ENCODE results near the gene USPL1.

Gene USPL1

DNA sequence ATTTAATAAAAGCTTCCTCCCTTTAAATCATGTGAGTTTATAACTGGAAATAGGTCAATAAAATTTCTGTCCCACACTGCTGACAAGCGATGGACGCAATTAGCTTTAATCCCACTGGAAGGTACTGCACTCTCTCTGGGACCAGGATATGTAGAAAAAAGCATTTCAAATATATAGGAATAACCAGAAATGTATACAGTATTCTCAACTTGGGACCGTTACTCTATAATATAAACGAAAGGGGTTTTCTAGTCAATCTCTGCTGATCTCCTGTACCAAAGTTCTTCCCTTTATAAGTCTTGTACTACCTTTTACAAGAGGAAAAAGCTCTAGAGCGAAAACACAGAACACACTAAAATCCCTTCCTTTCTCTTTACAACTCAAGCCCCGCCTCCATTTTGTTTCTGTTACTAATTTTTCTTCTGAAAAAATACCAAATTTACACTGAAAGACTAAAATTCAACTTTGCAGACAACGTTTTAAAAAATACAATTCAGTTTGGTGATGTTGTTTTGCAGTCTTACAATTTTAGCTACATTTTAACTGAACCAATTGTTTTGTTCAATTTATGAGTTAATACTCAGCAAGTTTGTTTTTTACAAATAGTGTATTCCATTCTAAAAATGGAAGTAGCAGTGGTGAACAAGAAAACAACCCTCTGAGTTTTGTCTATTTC, 1.7 kb upstream of the USPL1 start:
- Histone ChIP-seq H3K36me3 (ENCODE audit: insufficient read depth, low read length) (no peaks in the 10 kb centered on the region), H3K27me3 (ENCODE audit: insufficient read depth, low read length) (no peaks in the 10 kb centered on the region), H3K79me2 (ENCODE audit: control insufficient read depth, insufficient read depth, low read length, unreplicated experiment) (peaks cover 77% of the 10 kb centered on the region), H3K4me1 (ENCODE audit: control insufficient read depth, insufficient read depth, low read length, unreplicated experiment) (peaks cover 9% of the 10 kb centered on the region), H2AFZ (ENCODE audit: low read length, unreplicated experiment) (peak overlapping the region; percentile 46), H3K4me3 (ENCODE audit: low read depth, low read length) (peak overlapping the region; percentile 90), H3K27ac (ENCODE audit: low read depth, low read length) (peak overlapping the region; percentile 97)

DNA sequence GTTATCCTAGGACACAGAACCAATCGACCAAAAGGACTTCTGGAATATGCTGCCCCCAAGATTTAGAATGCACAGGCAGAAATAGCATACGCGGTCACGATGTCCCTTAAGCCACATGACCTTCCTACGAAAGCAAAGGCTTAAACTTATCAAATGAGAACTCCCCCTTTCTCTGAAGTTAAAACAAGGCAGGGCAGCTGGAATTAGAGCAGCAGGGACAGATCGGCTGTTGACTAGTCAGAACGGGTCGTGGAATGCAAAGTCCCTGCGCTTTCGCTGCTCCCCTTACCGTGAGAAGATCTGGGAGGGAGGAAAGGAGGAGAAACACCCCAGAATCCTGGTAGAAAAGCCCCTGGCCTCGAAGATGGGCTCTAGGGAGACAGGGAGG, 799 bp upstream of the USPL1 start:
- Histone ChIP-seq H3K4me1 (ENCODE audit: control insufficient read depth, insufficient read depth, low read length, unreplicated experiment) (peaks cover 9% of the 10 kb centered on the region), H3K36me3 (ENCODE audit: insufficient read depth, low read length) (no peaks in the 10 kb centered on the region), H3K4me3 (ENCODE audit: low read depth, low read length) (peak overlapping the region; percentile 90), H3K27me3 (ENCODE audit: insufficient read depth, low read length) (no peaks in the 10 kb centered on the region), H3K27ac (ENCODE audit: low read depth, low read length) (peak overlapping the region; percentile 97), H3K79me2 (ENCODE audit: control insufficient read depth, insufficient read depth, low read length, unreplicated experiment) (peaks cover 82% of the 10 kb centered on the region), H2AFZ (ENCODE audit: low read length, unreplicated experiment) (peak overlapping the region; percentile 49)

DNA sequence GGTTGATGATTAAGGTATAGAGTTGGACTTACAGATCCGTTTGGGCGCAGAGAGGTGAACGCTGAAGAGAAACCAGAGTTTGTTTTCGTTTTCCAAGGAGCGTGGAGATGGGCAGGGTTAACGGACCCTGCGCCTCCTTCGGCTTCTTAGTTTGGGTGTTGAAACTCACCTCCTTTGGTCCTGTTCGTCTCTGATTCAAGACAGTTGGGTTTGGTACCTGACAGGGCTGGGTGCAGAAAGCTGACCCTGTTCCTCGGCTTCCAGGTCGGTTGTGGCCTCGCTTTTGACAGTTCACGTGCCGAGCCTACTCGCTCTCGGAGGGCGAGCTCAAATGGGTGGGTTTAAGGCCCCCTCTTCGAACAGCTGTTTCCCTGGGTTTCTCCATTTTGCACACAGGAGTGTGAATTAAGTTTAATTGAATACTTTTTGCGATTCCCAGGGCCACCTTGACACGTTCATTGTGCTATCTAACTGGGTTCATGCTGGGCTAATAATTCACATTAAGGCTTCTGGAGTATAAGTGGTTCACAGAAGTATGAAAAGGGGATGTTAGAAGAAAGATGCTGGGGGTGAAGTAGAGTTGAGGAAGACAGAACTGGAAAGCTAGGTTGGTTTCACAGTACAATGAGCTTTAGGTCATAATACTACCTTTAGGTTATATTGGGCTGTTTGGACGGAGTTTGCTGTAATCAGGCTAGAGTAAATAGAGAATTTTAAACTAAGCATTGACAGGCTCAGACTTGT, 638 bp downstream of the USPL1 start:
- H3K4me1 ChIP-seq (ENCODE audit: control insufficient read depth, insufficient read depth, low read length, unreplicated experiment) = peaks cover 9% of the 10 kb centered on the region
- no peaks in the 10 kb centered on the region for H3K36me3 ChIP-seq (ENCODE audit: insufficient read depth, low read length)
- peak overlapping the region; percentile 90 for H2AFZ ChIP-seq (ENCODE audit: low read length, unreplicated experiment)
- H3K4me3 ChIP-seq (ENCODE audit: low read depth, low read length) = peak overlapping the region; percentile 96
- H3K79me2 ChIP-seq (ENCODE audit: control insufficient read depth, insufficient read depth, low read length, unreplicated experiment) = peaks cover 86% of the 10 kb centered on the region
- peak overlapping the region; percentile 72 for H3K27ac ChIP-seq (ENCODE audit: low read depth, low read length)
- H3K27me3 ChIP-seq (ENCODE audit: insufficient read depth, low read length) = no peaks in the 10 kb centered on the region

DNA sequence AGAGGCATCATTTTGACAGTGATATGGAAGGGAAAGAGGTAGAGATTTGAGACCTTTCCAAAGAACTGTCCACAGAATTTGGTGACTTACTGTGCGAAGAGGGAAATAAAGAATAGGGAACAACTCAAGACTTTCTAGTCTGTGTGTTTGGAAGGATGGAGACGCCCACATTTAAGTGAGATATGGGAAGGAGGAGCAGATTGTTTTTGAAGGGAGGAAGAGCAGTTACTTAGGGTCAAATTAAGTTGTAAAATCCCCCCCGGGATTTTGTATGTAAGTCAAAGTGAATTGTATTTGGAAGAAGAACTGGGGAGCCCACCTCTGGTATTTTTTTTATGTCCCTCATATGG, 1.2 kb downstream of the USPL1 start:
- Histone ChIP-seq H3K36me3 (ENCODE audit: insufficient read depth, low read length) (no peaks in the 10 kb centered on the region), H3K4me1 (ENCODE audit: control insufficient read depth, insufficient read depth, low read length, unreplicated experiment) (peaks cover 9% of the 10 kb centered on the region), H3K4me3 (ENCODE audit: low read depth, low read length) (peak overlapping the region; percentile 96), H3K27ac (ENCODE audit: low read depth, low read length) (peak overlapping the region; percentile 72; the same call in 1 of the 2 replicates), H3K79me2 (ENCODE audit: control insufficient read depth, insufficient read depth, low read length, unreplicated experiment) (peaks cover 86% of the 10 kb centered on the region), H3K27me3 (ENCODE audit: insufficient read depth, low read length) (no peaks in the 10 kb centered on the region), H2AFZ (ENCODE audit: low read length, unreplicated experiment) (no peak overlapping the region)

DNA sequence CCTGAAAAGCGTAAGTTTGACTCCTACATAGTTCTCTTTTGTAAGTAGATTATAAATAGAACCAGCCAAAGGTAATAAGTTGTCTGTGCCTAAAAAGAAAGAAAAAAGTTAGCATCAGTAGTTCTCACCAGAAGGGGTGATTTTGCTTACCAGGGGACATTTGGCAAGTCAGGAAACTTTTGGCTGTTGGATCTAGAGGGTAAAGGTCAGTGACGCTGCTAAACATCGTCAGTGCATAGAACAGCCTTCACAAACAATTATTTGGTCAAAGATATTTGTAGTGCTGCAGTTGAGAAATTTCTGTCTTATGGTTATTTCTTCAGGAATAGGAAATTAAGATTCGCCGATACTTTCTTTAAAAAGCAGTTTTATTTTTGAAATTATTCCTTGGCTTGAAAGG, 2.0 kb downstream of the USPL1 start:
- peaks cover 86% of the 10 kb centered on the region for H3K79me2 ChIP-seq (ENCODE audit: control insufficient read depth, insufficient read depth, low read length, unreplicated experiment)
- H3K36me3 ChIP-seq (ENCODE audit: insufficient read depth, low read length) = peaks cover 4% of the 10 kb centered on the region; the same call in 1 of the 2 replicates
- H2AFZ ChIP-seq (ENCODE audit: low read length, unreplicated experiment) = no peak overlapping the region
- peaks cover 9% of the 10 kb centered on the region for H3K4me1 ChIP-seq (ENCODE audit: control insufficient read depth, insufficient read depth, low read length, unreplicated experiment)
- no peaks in the 10 kb centered on the region for H3K27me3 ChIP-seq (ENCODE audit: insufficient read depth, low read length)
- H3K4me3 ChIP-seq (ENCODE audit: low read depth, low read length) = peak overlapping the region; percentile 96
- peak overlapping the region; percentile 72; the same call in 1 of the 2 replicates for H3K27ac ChIP-seq (ENCODE audit: low read depth, low read length)

DNA sequence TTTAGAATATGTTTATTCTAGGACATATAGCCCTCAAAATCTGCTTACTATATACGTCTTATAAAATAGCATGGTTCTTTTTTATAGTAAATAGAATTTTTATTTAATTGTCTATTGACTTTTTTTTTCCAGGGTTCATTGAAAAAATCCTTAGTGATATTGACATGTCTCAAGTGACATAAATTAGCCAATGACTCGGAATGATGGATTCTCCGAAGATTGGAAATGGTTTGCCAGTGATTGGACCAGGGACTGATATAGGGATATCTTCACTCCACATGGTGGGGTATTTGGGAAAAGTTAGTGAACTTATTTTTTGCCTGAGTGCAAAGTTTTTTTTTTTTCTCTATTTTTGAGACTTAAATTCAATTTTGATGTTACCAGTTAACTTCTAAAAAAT, 3.2 kb downstream of the USPL1 start:
- Histone ChIP-seq H3K36me3 (ENCODE audit: insufficient read depth, low read length) (peaks cover 8% of the 10 kb centered on the region; the same call in 1 of the 2 replicates), H3K27me3 (ENCODE audit: insufficient read depth, low read length) (no peaks in the 10 kb centered on the region), H2AFZ (ENCODE audit: low read length, unreplicated experiment) (no peak overlapping the region), H3K4me3 (ENCODE audit: low read depth, low read length) (peak overlapping the region; percentile 96; the same call in 1 of the 2 replicates), H3K27ac (ENCODE audit: low read depth, low read length) (no peak overlapping the region), H3K4me1 (ENCODE audit: control insufficient read depth, insufficient read depth, low read length, unreplicated experiment) (peaks cover 9% of the 10 kb centered on the region), H3K79me2 (ENCODE audit: control insufficient read depth, insufficient read depth, low read length, unreplicated experiment) (peaks cover 77% of the 10 kb centered on the region)

DNA sequence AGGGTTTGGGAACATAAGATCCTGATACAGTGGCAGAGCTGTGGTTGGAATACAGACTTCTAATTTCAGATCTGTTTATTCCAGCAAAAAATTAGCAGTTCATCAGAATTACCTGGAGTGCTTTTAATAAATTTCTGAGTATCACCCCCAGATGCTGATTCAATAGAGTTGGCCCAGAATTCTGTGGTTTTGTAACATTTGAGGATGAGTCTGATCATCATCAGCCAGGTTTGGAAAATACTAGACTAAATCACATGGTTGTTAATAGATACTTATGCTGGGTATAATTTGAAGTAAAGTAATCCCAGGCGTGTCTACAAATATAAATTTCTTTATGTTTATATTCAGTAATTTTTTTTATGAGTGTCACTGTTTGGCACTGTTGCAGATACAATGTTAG, 4.8 kb downstream of the USPL1 start:
- no peaks in the 10 kb centered on the region for H3K27me3 ChIP-seq (ENCODE audit: insufficient read depth, low read length)
- H3K4me1 ChIP-seq (ENCODE audit: control insufficient read depth, insufficient read depth, low read length, unreplicated experiment) = peaks cover 9% of the 10 kb centered on the region
- peaks cover 8% of the 10 kb centered on the region for H3K36me3 ChIP-seq (ENCODE audit: insufficient read depth, low read length)
- H3K27ac ChIP-seq (ENCODE audit: low read depth, low read length) = no peak overlapping the region
- peaks cover 71% of the 10 kb centered on the region for H3K79me2 ChIP-seq (ENCODE audit: control insufficient read depth, insufficient read depth, low read length, unreplicated experiment)
- no peak overlapping the region for H2AFZ ChIP-seq (ENCODE audit: low read length, unreplicated experiment)
- no peak overlapping the region for H3K4me3 ChIP-seq (ENCODE audit: low read depth, low read length)

DNA sequence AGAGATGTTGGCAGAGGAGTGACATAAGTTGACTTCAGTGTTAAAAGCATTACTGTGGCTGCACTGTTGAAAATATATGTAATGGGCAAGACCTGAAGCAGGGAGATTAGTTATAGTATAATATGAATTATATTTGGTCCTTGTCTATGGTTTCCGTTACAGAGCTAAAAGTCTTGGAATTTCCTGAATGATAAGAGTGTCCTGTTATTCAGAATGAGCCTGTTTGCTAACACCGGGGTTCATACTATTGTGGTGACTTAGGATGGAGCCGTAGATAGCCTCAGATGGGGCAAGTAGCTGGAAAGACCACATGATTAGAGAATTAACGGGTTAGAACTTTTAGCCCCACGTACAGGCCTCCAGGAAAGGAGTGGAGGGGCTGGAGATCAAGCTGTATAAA, 5.7 kb downstream of the USPL1 start:
- Histone ChIP-seq H2AFZ (ENCODE audit: low read length, unreplicated experiment) (no peak overlapping the region), H3K4me1 (ENCODE audit: control insufficient read depth, insufficient read depth, low read length, unreplicated experiment) (peaks cover 9% of the 10 kb centered on the region), H3K36me3 (ENCODE audit: insufficient read depth, low read length) (peaks cover 8% of the 10 kb centered on the region), H3K27ac (ENCODE audit: low read depth, low read length) (no peak overlapping the region), H3K79me2 (ENCODE audit: control insufficient read depth, insufficient read depth, low read length, unreplicated experiment) (peaks cover 68% of the 10 kb centered on the region), H3K27me3 (ENCODE audit: insufficient read depth, low read length) (no peaks in the 10 kb centered on the region), H3K4me3 (ENCODE audit: low read depth, low read length) (no peak overlapping the region)

DNA sequence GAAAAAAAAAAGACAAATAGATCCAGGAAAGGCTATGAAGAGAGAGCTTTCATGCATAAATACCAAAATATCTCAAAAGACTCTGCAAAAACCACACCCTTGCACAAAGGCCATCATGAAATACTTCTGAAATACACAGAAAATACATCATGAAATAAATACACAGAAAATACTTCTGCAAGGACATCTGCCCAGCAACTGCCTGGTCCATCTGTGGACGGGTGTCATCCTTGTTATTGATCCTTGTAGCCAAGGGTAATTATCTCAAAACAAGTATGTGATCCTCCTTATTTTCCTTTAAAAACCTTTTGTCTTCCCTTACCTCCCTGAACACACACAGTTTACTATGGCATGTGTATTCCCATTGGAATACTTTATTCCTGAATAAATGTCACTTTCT, 6.9 kb downstream of the USPL1 start:
- H3K27me3 ChIP-seq (ENCODE audit: insufficient read depth, low read length) = no peaks in the 10 kb centered on the region
- H3K36me3 ChIP-seq (ENCODE audit: insufficient read depth, low read length) = peaks cover 8% of the 10 kb centered on the region
- peaks cover 3% of the 10 kb centered on the region for H3K4me1 ChIP-seq (ENCODE audit: control insufficient read depth, insufficient read depth, low read length, unreplicated experiment)
- peaks cover 68% of the 10 kb centered on the region for H3K79me2 ChIP-seq (ENCODE audit: control insufficient read depth, insufficient read depth, low read length, unreplicated experiment)
- H2AFZ ChIP-seq (ENCODE audit: low read length, unreplicated experiment) = no peak overlapping the region
- no peak overlapping the region for H3K4me3 ChIP-seq (ENCODE audit: low read depth, low read length)
- H3K27ac ChIP-seq (ENCODE audit: low read depth, low read length) = no peak overlapping the region

DNA sequence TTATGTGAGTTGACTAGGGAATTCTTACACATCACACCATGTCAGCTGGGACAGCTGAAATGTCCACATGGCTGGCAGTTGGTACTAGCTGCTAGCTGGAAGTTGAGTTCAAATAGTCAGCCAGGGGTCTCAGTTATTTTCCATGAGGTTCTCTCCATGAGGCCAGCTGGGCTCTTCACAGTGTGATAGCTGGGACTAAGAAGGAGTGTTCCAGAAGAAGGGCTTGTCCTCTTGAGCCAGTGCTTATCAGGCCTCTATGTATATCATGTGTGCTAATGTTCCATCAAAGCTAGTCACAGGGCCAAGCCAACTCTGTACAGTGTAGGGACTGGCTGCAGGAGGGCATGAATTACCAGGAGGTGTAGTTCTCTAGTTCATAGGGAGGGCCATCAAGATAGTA, 11.8 kb downstream of the USPL1 start:
- peaks cover 27% of the 10 kb centered on the region for H3K36me3 ChIP-seq (ENCODE audit: insufficient read depth, low read length)

DNA sequence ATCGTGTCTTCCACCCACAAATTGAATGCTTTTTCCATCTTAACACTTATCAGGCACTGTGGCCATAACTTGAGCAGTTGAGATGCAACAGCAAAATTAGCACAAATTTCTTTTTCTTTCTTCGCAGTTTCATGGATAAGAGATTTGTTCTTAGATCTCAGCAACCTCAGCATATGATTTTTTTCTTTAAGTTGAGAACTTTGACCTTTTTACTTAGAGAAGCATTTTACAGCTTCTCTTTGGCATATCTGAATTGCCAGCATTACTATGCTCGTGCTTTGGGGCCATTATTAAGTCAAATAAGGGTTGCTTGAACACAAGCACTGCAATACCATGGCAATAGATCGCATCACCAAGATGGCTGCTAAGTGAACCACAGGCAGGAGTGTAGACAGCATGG, 16.1 kb downstream of the USPL1 start:
- Histone ChIP-seq H3K79me2 (ENCODE audit: control insufficient read depth, insufficient read depth, low read length, unreplicated experiment) (peaks cover 56% of the 10 kb centered on the region), H3K4me3 (ENCODE audit: low read depth, low read length) (no peak overlapping the region), H3K4me1 (ENCODE audit: control insufficient read depth, insufficient read depth, low read length, unreplicated experiment) (no peaks in the 10 kb centered on the region), H3K27ac (ENCODE audit: low read depth, low read length) (no peak overlapping the region), H3K27me3 (ENCODE audit: insufficient read depth, low read length) (no peaks in the 10 kb centered on the region), H2AFZ (ENCODE audit: low read length, unreplicated experiment) (no peak overlapping the region), H3K36me3 (ENCODE audit: insufficient read depth, low read length) (peaks cover 22% of the 10 kb centered on the region)

More for the DNA sequence above, 11.8 kb downstream of the USPL1 start:
- H3K4me3 ChIP-seq (ENCODE audit: low read depth, low read length) = no peak overlapping the region
- no peaks in the 10 kb centered on the region for H3K27me3 ChIP-seq (ENCODE audit: insufficient read depth, low read length)
- H3K4me1 ChIP-seq (ENCODE audit: control insufficient read depth, insufficient read depth, low read length, unreplicated experiment) = no peaks in the 10 kb centered on the region
- no peak overlapping the region for H3K27ac ChIP-seq (ENCODE audit: low read depth, low read length)
- peaks cover 44% of the 10 kb centered on the region for H3K79me2 ChIP-seq (ENCODE audit: control insufficient read depth, insufficient read depth, low read length, unreplicated experiment)
- H2AFZ ChIP-seq (ENCODE audit: low read length, unreplicated experiment) = no peak overlapping the region

All from ACC112 (cell line).